HEK293 (cell line): ENCODE data around the gene PDE4D.

Experiments used
- CTCF ChIA-PET: fragments of 350-600 bp; formaldehyde crosslinking; extraction: SDS; loops from one replicate; lab custom pipeline; 2021; ENCODE audit warnings: antibody characterized with exemption; lab: Yijun Ruan, JAX
- POLR2A ChIA-PET: fragments of 300-600 bp; formaldehyde crosslinking; extraction: SDS; loops from one replicate; lab custom pipeline; 2020; ENCODE audit warnings: antibody characterized with exemption, inconsistent platforms; lab: Yijun Ruan, JAX
- H3K27ac ChIP-seq: fragments of 200-500 bp; sonication (Bioruptor generic); 2 replicates; pipeline ENCODE4 v1.5.1; 2014; ENCODE audit warnings: low read depth, low read length, control low read depth, inconsistent platforms; ENCODE audit errors: extremely low read depth
- H3K36me3 ChIP-seq, 2 experiments: fragments of 200-500 bp in 1 of 2; sonication (Bioruptor generic) in 1 of 2; 1 replicate in 1 of 2; 2 replicates in 1 of 2; pipeline ENCODE4 v1.5.1; 2014 to 2017; ENCODE audit warnings: inconsistent platforms in 2 of 2, low read length in 2 of 2; ENCODE audit not compliant: control insufficient read depth in 2 of 2, insufficient read depth in 1 of 2
- H3K4me1 ChIP-seq: fragments of 200-500 bp; sonication (Bioruptor generic); 2 replicates; pipeline ENCODE4 v1.5.1; 2014; ENCODE audit warnings: mild to moderate bottlenecking, low read length, inconsistent platforms; ENCODE audit not compliant: control insufficient read depth, insufficient read depth
- H3K4me3 ChIP-seq: 2 replicates; pipeline ENCODE4 v1.5.1; 2011; ENCODE audit warnings: low read depth, mild to moderate bottlenecking, control low read depth, low read length, moderate library complexity
- H3K9me3 ChIP-seq: fragments of 200-500 bp; sonication (Bioruptor generic); 2 replicates; pipeline ENCODE4 v1.5.1; 2014; ENCODE audit warnings: low read depth, low read length, inconsistent platforms; ENCODE audit not compliant: control insufficient read depth, insufficient read depth
- HOXD13 ChIP-seq: sonication (generic); formaldehyde crosslinking; IDR thresholded peaks from 2 replicates; pipeline ENCODE4 v1.8.0; 2022; ENCODE audit warnings: missing genetic modification reagents, borderline replicate concordance
- TRIM28 ChIP-seq: IDR thresholded peaks from 2 replicates; pipeline ENCODE4 v1.6.1; 2011; ENCODE audit warnings: low read length, control low read depth, borderline replicate concordance
- YY2 ChIP-seq: fragments of 450-650 bp; formaldehyde crosslinking; IDR thresholded peaks from 2 replicates; pipeline ENCODE4 v1.5.1; 2016; ENCODE audit warnings: missing biosample characterization, missing genetic modification characterization
- ZNF202 ChIP-seq: fragments of 450-650 bp; formaldehyde crosslinking; IDR thresholded peaks from 2 replicates; pipeline ENCODE4 v1.5.1; 2016; ENCODE audit warnings: missing biosample characterization, missing genetic modification characterization, borderline replicate concordance
- ZNF211 ChIP-seq: fragments of 450-650 bp; formaldehyde crosslinking; IDR thresholded peaks from 2 replicates; pipeline ENCODE4 v1.5.1; 2016; ENCODE audit warnings: low read depth, missing biosample characterization, missing genetic modification characterization
- ZNF223 ChIP-seq: fragments of 450-650 bp; formaldehyde crosslinking; IDR thresholded peaks from 2 replicates; pipeline ENCODE4 v1.5.1; 2016; ENCODE audit warnings: missing biosample characterization, missing genetic modification characterization
- ZNF23 ChIP-seq: fragments of 450-650 bp; formaldehyde crosslinking; IDR thresholded peaks from 2 replicates; pipeline ENCODE4 v1.5.1; 2016; ENCODE audit warnings: missing biosample characterization, missing genetic modification characterization, borderline replicate concordance
- ZNF266 ChIP-seq: fragments of 450-650 bp; formaldehyde crosslinking; IDR thresholded peaks from 2 replicates; pipeline ENCODE4 v1.5.1; 2016; ENCODE audit warnings: missing biosample characterization, missing genetic modification characterization, low read depth
- ZNF292 ChIP-seq: fragments of 450-650 bp; formaldehyde crosslinking; IDR thresholded peaks from 2 replicates; pipeline ENCODE4 v1.5.1; 2016; ENCODE audit warnings: low read depth, missing biosample characterization, missing genetic modification characterization, borderline replicate concordance
- ZNF48 ChIP-seq: fragments of 450-650 bp; formaldehyde crosslinking; IDR thresholded peaks from 2 replicates; pipeline ENCODE4 v1.5.1; 2016; ENCODE audit warnings: missing biosample characterization, missing genetic modification characterization
- ZNF501 ChIP-seq: fragments of 450-650 bp; formaldehyde crosslinking; IDR thresholded peaks from 2 replicates; pipeline ENCODE4 v1.5.1; 2016; ENCODE audit warnings: missing biosample characterization, missing genetic modification characterization
- ZNF521 ChIP-seq: fragments of 450-650 bp; formaldehyde crosslinking; IDR thresholded peaks from 2 replicates; pipeline ENCODE4 v1.5.1; 2017; ENCODE audit warnings: missing biosample characterization, mild to moderate bottlenecking, missing genetic modification characterization
- ZNF544 ChIP-seq: fragments of 450-650 bp; formaldehyde crosslinking; IDR thresholded peaks from 2 replicates; pipeline ENCODE4 v1.5.0; 2017; ENCODE audit warnings: missing biosample characterization, missing genetic modification characterization
- ZNF596 ChIP-seq: fragments of 450-650 bp; IDR thresholded peaks from 2 replicates; pipeline ENCODE4 v1.5.0; 2018; ENCODE audit warnings: missing biosample characterization, mild to moderate bottlenecking, missing genetic modification characterization, moderate library complexity
- ZNF621 ChIP-seq: fragments of 450-650 bp; formaldehyde crosslinking; IDR thresholded peaks from 2 replicates; pipeline ENCODE4 v1.5.1; 2017; ENCODE audit warnings: missing biosample characterization, missing genetic modification characterization
- ZNF664 ChIP-seq: fragments of 450-650 bp; formaldehyde crosslinking; IDR thresholded peaks from 2 replicates; pipeline ENCODE4 v1.5.1; 2016; ENCODE audit warnings: missing biosample characterization, missing genetic modification characterization
- ZNF768 ChIP-seq: fragments of 450-650 bp; formaldehyde crosslinking; IDR thresholded peaks from 2 replicates; pipeline ENCODE4 v1.5.1; 2018; ENCODE audit warnings: missing biosample characterization, mild to moderate bottlenecking, missing genetic modification characterization
- TF ChIP-seq, protein P1 (sequence below): fragments of 450-650 bp; formaldehyde crosslinking; IDR thresholded peaks from 2 replicates; pipeline ENCODE4 v1.5.1; 2016; ENCODE audit warnings: missing biosample characterization, missing genetic modification characterization
- TF ChIP-seq, protein P2 (sequence below): fragments of 450-650 bp; formaldehyde crosslinking; conservative IDR thresholded peaks from 2 replicates; pipeline ENCODE4 v1.5.1; 2016; ENCODE audit warnings: low read depth, missing biosample characterization, missing genetic modification characterization
- TF ChIP-seq, protein P3 (sequence below): fragments of 450-650 bp; formaldehyde crosslinking; IDR thresholded peaks from 2 replicates; pipeline ENCODE4 v1.5.1; 2016; ENCODE audit warnings: missing biosample characterization, missing genetic modification characterization
- TF ChIP-seq, protein P4 (sequence below): fragments of 450-650 bp; formaldehyde crosslinking; conservative IDR thresholded peaks from 2 replicates; pipeline ENCODE4 v1.5.1; 2016; ENCODE audit warnings: low read depth, missing biosample characterization, missing genetic modification characterization

Gene PDE4D

DNA sequence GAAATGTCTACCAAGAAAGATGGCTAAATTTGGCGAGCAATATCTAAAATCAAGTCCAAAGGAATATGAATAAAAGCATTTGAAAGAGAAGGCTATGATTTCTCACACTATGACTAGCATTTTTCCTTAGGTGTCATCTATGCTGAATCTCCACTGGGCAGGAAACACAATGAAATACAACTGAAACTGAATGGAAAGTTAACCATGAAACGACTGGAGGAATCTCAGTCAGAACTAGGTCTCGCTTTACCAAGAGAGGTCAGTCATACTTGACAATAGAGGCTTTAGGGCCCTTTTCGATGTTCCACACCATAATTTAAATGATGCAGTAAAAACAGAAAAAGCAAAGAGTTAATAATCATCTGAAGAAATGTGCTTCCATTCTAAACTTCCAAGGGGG, 339.0 kb downstream of the PDE4D start:
- Histone ChIP-seq H3K4me1 (0 out of 2 replicates have a peak, but pooled peaks cover 2% of the 10 kb centered on the region), H3K36me3 (no peaks in the 10 kb centered on the region), H3K27ac (no peak overlapping the region), H3K4me3 (no peak overlapping the region), H3K9me3 (no peaks in the 10 kb centered on the region)
- no peak for TF ChIP-seq ZNF501 (tag by site-specific recombination)
- no peak for TF ChIP-seq HOXD13
- TF ChIP-seq ZNF223 (tag by site-specific recombination): no peak
- TF ChIP-seq ZNF48 (tag by site-specific recombination): no peak
- TF ChIP-seq ZNF211 (tag by site-specific recombination): no peak
- TF ChIP-seq ZNF266 (tag by site-specific recombination): no peak
- no peak for TF ChIP-seq ZNF521 (tag by site-specific recombination)
- no peak for TF ChIP-seq ZNF292 (tag by site-specific recombination)
- ChIA-PET CTCF (interaction anchor here (0.6 kb wide), 1 partner anchor 52 kb away, joined by 3 read pairs; no protein-coding TSS in a partner anchor), POLR2A (no interaction called here)

DNA sequence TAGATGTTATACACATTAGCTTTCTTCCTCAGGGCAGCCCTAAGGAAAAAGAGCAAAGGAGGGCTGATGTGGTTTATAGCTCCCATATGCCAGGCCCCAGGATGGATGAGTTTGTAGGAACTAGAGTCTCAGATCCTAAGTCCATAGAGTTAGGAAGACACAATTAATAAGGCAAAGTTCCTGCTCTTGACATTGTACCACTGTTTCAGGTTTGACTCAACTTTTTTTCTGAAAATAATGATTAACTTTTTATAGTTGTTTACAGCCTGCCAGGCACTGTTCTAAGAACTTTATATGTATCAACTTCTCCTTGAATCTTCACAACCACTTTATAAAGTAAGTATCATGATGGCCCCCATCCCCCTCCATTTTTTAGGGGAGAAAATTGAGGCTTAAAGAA, 339.5 kb downstream of the PDE4D start:
- H3K4me3 ChIP-seq: no peak overlapping the region
- POLR2A ChIA-PET: no interaction called here
- TF ChIP-seq ZNF202 (no peak), ZNF23 (tag by site-specific recombination) (no peak), ZNF621 (tag by site-specific recombination) (no peak), YY2 (tag by site-specific recombination) (no peak), ZNF544 (tag by site-specific recombination) (no peak), ZNF664 (no peak), TRIM28 (no peak), ZNF596 (tag by site-specific recombination) (no peak), ZNF768 (no peak)
- TF ChIP-seq, protein P1, sequence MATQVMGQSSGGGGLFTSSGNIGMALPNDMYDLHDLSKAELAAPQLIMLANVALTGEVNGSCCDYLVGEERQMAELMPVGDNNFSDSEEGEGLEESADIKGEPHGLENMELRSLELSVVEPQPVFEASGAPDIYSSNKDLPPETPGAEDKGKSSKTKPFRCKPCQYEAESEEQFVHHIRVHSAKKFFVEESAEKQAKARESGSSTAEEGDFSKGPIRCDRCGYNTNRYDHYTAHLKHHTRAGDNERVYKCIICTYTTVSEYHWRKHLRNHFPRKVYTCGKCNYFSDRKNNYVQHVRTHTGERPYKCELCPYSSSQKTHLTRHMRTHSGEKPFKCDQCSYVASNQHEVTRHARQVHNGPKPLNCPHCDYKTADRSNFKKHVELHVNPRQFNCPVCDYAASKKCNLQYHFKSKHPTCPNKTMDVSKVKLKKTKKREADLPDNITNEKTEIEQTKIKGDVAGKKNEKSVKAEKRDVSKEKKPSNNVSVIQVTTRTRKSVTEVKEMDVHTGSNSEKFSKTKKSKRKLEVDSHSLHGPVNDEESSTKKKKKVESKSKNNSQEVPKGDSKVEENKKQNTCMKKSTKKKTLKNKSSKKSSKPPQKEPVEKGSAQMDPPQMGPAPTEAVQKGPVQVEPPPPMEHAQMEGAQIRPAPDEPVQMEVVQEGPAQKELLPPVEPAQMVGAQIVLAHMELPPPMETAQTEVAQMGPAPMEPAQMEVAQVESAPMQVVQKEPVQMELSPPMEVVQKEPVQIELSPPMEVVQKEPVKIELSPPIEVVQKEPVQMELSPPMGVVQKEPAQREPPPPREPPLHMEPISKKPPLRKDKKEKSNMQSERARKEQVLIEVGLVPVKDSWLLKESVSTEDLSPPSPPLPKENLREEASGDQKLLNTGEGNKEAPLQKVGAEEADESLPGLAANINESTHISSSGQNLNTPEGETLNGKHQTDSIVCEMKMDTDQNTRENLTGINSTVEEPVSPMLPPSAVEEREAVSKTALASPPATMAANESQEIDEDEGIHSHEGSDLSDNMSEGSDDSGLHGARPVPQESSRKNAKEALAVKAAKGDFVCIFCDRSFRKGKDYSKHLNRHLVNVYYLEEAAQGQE (tag by site-specific recombination): no peak
- TF ChIP-seq, protein P2, sequence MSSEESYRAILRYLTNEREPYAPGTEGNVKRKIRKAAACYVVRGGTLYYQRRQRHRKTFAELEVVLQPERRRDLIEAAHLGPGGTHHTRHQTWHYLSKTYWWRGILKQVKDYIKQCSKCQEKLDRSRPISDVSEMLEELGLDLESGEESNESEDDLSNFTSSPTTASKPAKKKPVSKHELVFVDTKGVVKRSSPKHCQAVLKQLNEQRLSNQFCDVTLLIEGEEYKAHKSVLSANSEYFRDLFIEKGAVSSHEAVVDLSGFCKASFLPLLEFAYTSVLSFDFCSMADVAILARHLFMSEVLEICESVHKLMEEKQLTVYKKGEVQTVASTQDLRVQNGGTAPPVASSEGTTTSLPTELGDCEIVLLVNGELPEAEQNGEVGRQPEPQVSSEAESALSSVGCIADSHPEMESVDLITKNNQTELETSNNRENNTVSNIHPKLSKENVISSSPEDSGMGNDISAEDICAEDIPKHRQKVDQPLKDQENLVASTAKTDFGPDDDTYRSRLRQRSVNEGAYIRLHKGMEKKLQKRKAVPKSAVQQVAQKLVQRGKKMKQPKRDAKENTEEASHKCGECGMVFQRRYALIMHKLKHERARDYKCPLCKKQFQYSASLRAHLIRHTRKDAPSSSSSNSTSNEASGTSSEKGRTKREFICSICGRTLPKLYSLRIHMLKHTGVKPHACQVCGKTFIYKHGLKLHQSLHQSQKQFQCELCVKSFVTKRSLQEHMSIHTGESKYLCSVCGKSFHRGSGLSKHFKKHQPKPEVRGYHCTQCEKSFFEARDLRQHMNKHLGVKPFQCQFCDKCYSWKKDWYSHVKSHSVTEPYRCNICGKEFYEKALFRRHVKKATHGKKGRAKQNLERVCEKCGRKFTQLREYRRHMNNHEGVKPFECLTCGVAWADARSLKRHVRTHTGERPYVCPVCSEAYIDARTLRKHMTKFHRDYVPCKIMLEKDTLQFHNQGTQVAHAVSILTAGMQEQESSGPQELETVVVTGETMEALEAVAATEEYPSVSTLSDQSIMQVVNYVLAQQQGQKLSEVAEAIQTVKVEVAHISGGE (tag by site-specific recombination): no peak
- TF ChIP-seq, protein P3, sequence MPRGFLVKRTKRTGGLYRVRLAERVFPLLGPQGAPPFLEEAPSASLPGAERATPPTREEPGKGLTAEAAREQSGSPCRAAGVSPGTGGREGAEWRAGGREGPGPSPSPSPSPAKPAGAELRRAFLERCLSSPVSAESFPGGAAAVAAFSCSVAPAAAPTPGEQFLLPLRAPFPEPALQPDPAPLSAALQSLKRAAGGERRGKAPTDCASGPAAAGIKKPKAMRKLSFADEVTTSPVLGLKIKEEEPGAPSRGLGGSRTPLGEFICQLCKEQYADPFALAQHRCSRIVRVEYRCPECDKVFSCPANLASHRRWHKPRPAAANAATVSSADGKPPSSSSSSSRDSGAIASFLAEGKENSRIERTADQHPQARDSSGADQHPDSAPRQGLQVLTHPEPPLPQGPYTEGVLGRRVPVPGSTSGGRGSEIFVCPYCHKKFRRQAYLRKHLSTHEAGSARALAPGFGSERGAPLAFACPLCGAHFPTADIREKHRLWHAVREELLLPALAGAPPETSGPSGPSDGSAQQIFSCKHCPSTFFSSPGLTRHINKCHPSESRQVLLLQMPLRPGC (tag by site-specific recombination): no peak
- TF ChIP-seq, protein P4, sequence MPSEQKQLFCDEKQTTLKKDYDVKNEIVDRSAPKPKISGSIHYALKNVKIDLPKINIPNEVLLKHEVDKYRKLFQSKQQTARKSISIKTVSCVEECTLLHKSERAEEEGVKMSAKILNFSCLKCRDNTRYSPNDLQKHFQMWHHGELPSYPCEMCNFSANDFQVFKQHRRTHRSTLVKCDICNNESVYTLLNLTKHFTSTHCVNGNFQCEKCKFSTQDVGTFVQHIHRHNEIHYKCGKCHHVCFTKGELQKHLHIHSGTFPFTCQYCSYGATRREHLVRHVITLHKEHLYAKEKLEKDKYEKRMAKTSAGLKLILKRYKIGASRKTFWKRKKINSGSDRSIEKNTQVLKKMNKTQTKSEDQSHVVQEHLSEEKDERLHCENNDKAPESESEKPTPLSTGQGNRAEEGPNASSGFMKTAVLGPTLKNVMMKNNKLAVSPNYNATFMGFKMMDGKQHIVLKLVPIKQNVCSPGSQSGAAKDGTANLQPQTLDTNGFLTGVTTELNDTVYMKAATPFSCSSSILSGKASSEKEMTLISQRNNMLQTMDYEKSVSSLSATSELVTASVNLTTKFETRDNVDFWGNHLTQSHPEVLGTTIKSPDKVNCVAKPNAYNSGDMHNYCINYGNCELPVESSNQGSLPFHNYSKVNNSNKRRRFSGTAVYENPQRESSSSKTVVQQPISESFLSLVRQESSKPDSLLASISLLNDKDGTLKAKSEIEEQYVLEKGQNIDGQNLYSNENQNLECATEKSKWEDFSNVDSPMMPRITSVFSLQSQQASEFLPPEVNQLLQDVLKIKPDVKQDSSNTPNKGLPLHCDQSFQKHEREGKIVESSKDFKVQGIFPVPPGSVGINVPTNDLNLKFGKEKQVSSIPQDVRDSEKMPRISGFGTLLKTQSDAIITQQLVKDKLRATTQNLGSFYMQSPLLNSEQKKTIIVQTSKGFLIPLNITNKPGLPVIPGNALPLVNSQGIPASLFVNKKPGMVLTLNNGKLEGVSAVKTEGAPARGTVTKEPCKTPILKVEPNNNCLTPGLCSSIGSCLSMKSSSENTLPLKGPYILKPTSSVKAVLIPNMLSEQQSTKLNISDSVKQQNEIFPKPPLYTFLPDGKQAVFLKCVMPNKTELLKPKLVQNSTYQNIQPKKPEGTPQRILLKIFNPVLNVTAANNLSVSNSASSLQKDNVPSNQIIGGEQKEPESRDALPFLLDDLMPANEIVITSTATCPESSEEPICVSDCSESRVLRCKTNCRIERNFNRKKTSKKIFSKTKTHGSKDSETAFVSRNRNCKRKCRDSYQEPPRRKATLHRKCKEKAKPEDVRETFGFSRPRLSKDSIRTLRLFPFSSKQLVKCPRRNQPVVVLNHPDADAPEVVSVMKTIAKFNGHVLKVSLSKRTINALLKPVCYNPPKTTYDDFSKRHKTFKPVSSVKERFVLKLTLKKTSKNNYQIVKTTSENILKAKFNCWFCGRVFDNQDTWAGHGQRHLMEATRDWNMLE (tag by site-specific recombination): no peak
- CTCF ChIA-PET: interaction anchor here (0.6 kb wide), 1 partner anchor 51 kb away, joined by 3 read pairs; no protein-coding TSS in a partner anchor
- H3K9me3 ChIP-seq: no peaks in the 10 kb centered on the region
- no peaks in the 10 kb centered on the region for H3K36me3 ChIP-seq
- H3K27ac ChIP-seq: no peak overlapping the region
- no peaks in the 10 kb centered on the region; the same call in 1 of the 2 replicates for H3K4me1 ChIP-seq
